Measurements from ENCODE around the gene FBXL4.

Gene FBXL4

GRCh38 chr6:98947411-98948292, at the start of gene FBXL4:
FBXL4 (minus strand) TSS chr6:98947946; CDS start chr6:98926988, 20,958 bp downstream.
- peak; percentile 53 for DNase-seq

DNA sequence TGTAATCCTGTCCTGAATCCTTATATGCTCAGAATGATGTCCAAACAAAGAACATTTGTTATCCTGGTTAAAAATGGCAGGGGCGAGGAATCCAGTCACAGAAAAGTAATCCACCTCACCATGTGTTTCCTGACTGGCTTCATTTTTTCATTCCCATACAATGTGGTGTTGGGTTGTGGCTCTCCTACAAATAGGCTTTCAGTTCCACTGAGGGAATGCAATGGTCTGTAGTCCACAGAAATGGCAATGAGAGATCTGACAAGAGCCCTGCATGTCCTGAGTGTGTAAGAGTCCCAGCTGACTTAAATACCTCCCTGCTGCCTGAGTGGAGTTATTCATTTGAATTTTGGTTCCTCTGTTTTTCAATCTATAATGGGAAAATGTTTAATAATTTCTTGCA, 47.4 kb upstream of the FBXL4 start:
- DNase-seq: no peak

DNA sequence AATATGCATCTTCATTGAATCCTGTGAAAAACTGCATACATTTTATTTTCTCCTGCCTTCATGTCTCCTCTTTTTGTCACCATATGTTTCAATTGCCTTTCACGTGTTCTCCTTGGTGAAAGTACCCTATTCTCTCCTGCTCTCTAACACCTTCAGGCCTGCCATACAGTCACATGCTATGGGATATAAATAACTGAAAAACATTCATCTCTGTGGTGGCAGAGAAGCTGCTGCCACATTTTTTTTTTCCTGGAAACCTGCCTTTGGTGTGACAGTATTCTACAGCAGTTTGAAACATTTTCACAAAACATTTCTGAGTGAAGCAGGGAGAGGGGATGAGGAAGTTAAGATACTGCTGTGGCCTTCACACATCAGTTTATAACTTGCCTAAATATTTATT, 44.8 kb upstream of the FBXL4 start:
- DNase-seq: no peak

- DNase-seq: no peak
Measured at GRCh38 chr6:98986071-98986615, 38.4 kb upstream of the FBXL4 start.

DNA sequence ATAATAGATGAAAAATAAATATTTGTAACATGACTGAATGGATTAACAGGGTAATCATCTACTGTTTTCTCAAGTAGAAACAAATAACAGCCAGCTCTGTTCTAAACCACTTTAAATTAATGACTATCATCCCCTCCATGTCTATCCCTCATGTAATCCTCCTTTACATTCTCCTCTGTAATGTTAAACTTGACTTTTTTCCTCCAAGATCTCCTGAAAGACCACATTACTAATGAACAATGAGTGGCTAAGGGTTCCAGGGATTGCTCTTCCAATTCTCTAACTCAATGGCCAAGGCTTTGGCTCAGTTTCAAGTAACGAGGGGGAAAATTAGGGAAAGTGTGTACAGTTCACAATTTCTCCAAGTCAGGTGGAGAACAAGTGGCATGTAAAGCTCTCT, 37.6 kb upstream of the FBXL4 start:
- DNase-seq: no peak

- DNase-seq: no peak
Measured at GRCh38 chr6:98984121-98984520, 36.4 kb upstream of the FBXL4 start.

DNA sequence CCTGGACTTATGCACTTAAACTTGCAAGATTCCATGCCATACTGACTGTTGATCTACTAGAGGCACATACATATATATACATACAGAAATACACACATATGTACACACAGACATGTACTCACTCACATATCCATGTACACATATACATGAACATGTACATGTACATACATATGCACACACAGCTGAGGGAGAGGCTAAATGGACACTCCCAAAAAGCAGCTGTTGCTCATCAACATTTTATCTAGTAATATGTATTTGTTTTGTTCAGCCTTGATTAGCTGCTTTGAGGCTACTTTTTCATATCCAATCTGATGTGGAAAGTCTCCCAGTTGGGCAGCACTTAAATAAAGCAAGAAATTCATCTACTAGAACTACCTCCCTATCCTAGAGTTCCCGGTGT, 33.7 kb upstream of the FBXL4 start:
- DNase-seq: no peak

GRCh38 chr6:98980819-98981218, 33.1 kb upstream of the FBXL4 start:
- no peak for DNase-seq

DNA sequence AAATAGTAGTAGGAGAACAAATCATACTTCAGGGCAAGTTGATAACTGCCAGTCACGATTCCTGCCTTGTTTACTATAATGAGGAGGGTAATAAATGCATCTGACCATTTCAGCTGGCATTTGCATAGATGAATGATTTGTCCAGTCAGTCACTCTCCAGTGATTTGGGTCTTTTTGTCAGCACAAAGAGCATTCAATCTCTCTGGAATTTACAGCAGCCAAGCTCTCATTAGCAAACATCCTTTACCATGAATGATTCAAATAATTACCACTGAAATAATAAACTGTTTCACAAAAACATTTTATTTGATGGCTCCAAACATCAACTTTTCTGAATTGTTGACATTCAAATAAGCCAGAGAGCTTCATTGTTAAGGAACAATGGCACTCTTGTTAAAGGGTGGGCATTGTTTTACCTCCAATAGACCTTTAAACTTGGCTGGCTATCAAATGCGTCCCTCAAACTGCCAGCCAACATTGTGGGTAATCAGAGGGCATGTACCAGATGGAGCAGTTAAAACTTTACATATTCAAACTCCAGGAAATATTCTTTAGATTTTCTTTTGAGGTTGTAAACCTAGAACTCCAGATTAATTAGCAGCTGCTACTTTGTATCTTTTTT, 30.0 kb upstream of the FBXL4 start:
- no peak for DNase-seq

DNA sequence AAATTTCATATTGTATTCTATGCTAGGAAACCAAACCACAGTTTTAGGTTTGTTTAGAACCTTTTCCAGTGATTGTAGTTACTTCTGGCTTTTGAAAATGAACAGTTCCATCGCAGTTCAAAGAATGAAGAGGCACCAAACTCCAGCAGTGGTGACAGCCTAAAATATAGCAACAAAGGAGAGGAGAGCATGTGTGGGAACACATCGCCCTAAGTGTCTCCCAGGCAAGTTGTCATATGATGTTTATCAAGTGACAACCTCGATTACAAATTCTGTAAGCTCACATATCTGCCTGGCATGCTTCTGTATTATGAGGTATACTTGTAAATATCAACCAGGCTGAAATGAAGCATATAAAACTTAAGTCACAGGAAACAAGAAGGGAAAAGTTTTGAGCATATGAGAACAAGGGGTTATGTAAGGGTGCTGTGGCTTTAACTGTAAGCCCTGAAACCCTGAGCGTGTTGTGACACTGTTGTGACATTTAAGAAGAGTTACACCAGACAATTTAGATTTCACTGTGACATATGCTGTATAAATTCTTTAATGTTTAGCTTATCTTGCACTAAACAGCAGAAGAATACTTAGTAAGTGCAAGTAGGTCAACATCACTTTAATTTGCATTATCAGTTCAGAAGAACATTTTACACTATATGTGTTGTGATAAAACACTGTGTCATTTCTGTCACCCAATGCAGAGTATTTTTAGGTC, 29.1 kb upstream of the FBXL4 start:
- DNase-seq: peak; percentile 18

GRCh38 chr6:98975421-98975820, 27.7 kb upstream of the FBXL4 start:
- no peak for DNase-seq

DNA sequence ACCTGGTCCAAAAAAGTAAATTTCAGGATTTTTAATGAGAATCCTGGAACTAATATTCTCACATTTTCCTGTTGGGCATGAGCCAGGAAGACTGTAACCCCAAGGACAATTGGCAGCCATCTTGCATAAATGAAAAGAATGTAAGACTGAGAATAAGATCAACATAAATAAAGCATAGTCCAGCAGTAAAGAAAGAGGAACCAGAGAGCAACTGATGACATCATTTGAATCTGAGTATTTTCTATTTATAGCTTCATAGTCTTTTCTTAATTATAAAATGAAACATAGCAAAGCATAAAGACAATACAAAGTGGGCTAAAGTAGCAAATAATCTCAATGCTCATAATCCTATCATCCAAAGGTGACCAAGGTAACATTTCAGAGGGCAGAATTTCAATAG, 26.6 kb upstream of the FBXL4 start:
- no peak for DNase-seq

DNA sequence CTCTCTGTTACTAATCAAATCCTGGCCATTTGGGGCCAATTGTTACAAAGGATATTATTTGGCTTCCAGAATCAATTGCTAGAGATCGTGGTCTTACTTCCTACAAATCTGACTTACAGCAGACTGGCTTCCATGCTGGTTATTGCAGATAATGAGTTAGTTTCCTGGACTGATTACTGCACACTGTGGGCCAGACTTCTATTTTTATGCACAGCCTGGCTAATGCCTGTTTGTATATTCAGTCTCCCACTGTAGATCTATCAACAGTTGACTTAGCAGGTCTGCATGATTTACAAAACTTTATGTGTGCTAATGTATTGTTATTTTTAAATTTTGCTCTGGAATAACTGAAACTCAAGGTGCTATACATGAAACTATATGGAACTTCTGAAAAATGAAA, 25.8 kb upstream of the FBXL4 start:
- DNase-seq: no peak

DNA sequence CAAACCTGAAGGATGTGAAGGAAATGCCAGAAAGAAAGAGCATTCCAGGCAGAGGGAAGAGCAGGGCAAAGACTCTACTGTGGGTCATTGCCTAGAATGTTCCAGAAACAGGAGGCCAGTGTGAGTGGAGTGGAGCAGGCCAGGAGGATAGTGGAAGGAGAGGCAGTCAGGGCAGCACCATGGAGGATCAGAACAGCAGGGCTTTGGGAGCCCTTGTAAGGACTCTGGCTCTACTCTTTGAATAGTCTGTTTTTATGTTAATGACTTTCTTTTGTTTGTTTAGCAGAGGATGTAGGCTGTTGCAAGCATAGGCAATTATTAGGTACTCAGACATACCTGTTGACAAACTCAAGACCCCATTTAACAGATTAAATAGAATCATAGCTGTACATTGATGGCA, 23.6 kb upstream of the FBXL4 start:
- no peak for DNase-seq

DNA sequence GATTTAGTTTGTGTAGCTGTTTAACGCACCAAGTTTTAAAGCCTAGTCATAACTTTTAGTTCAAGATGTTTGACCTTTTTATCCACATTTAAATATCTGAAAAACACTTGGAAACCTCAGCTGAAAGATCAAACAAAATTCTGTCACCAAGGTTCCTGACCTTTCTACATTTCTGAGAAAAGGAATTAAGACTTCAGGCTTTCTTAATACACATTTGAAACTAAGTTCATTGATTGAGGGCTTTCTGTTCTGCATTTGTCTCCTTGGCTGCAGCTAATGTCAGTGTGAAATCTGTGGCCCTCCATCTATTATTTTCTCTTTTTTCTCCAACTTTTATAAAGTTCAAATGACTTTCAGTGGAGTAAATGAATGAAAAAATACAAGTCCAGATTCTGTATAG, 22.7 kb upstream of the FBXL4 start:
- DNase-seq: no peak

DNA sequence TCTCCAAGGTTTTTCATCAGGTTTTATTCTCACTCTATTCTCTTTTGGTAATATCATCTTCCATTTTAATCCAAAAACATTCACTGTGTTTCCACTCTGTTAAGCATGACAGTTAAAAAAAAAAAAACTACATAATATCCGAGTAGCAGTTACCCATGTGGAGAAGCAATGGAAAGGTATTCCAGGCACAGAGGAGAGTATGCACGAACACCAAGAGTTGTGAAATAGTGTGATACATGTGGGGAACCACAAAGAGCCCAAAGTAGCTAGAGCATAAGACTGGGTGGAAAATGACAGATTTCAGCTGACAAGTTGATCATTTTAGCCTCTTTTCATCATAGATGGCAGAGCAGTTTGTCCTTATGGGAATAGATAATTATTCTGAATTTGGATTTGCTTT, 19.9 kb upstream of the FBXL4 start:
- no peak for DNase-seq

GRCh38 chr6:98959631-98960030, 11.9 kb upstream of the FBXL4 start:
- no peak for DNase-seq

- no peak for DNase-seq
Measured at GRCh38 chr6:98958776-98959175, 11.0 kb upstream of the FBXL4 start.

DNA sequence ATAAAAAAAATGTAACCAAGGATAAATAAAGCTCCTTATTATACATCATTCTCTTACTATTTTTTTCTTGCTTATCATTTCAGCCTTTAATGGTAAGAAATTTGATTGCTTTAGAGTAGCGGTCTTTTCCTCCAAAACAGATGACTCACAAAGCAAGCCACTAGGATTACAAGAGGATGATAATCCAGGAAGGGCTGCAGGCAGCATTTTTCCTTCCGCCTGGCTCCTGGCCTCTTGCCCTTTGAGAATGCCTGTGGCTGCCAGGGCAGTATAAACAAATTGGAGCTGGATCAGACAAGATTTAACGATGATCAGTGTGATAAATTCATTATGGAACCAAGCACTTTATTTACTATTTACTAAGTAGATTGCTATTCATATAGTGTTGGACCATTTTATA, 9.7 kb upstream of the FBXL4 start:
- no peak for DNase-seq

- DNase-seq: no peak
Measured at GRCh38 chr6:98949589-98949988, 1.8 kb upstream of the FBXL4 start.

DNA sequence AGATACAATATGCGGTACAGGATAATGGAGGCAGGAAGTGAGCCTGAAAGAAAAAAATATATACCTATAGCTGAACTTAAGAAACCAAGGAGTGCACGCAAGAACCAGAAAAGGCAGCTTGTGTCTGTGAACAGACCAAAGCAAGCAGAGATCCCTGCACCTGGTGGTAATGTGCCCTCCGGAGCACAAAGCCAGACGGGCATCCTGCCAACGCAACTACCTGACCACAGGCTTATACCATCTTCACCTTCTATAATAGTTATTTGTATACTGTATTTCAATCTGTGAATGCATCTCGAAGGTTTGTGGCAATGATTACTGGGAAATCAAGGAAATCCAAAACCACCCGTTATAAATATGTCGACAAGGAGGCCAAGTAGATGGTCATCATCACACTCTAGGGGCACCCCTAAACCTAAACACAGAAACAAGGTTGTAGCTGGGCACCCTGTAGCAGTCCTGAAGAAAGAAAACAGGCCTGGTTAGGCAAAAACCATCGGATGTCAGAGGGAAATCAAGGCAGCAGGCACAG, 801 bp downstream of the FBXL4 start:
- no peak for DNase-seq

DNA sequence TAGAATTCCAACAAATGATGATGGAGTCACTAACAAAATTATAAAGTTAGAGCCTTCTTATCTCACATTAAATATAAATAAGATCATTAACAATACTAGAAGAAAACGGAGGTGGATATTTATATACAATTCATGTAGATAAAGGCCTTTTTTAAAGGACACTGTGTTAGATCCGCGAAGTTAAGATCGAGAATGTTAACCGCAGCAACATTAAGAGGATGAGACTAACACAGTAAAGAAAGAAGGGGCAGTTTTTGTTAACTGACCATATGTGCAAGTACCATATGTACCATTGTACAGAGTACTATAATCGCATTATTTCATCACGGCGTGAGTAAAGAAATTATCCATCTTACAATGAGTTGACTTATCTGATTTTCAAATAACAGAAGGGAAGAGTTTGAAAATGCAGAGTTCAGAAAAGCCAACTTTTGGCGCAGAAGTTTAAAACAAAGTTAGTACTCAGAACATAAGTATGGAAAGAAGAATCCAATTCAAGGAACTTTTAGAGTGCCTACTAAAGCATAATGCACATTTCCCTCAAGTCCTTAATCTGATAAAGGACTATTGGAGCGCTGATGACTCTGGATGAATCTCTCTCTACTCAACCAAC, 1.4 kb downstream of the FBXL4 start:
- DNase-seq: no peak
